Left renal pelvis (tissue), 4 donors: ENCODE data around the gene BSDC1. TPM values are rescaled to one million over a fixed set of nuclear protein-coding genes. Genes with fewer than 3 reads are reported as not detected.
A peak's percentile ranks its signal among the peaks of the same experiment; 100 is the strongest.
"Not testable (repeated sequence)": the region's sequence is repeated elsewhere in the genome, so short reads cannot be mapped to it uniquely, and the experiment has no call there.

ENCODE experiments used
- DNase-seq, 4 donors: peaks; one replicate each; pipeline ENCODE4 v3.0.0-alpha.2; 2013; ENCODE audit warnings: low read depth in 4 of 4, low spot score in 3 of 4
- polyA plus RNA-seq, 4 donors: library from polyadenylated mRNA; unstranded; fragments of 120-200 nt; gene quantifications; one replicate each; pipeline ENCODE4 v1.2.1, GENCODE V29; 2013; ENCODE audit not compliant: insufficient read length in 4 of 4

The BSDC1 gene
- polyA plus RNA-seq, 4 donors, result 57.3 to 65.8 (median 60.2) TPM

- DNase-seq, result not testable (repeated sequence)
Measured at GRCh38 chr1:32396524-32396923, 2.3 kb upstream of the BSDC1 start.

- peak in 1 of 4 donors; percentile 40 for DNase-seq
Measured at GRCh38 chr1:32394890-32395432, 720 bp upstream of the BSDC1 start.

GRCh38 chr1:32393832-32394140 lies 455 bp downstream of the BSDC1 start:
- DNase-seq, result peak in 2 of 4 donors; percentile 27 to 50

DNA sequence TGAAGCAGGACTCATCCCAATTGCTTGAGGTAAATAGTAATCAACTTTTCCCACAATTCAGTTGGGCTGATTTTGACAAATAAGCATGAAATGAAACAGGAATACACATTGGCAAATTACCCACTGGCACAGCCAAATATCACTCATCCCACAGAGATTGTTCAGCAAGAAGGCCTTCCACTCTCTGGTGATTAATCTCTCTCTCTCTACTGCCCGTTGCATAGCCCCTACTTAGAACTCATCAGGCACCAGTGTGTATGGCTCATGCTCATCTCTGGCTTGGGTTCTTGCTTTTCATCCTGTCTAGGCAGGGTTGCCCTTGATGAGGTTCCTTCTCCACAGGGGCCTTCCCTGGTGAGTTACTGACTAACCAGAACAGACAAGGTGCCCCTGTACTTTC lies 1.1 kb downstream of the BSDC1 start:
- DNase-seq, result no peak

- no peak for DNase-seq
Measured at GRCh38 chr1:32392325-32392724, 1.9 kb downstream of the BSDC1 start.

- DNase-seq, result no peak
Measured at GRCh38 chr1:32390904-32391870, 3.1 kb downstream of the BSDC1 start.

GRCh38 chr1:32388641-32389040 lies 5.6 kb downstream of the BSDC1 start:
- no peak for DNase-seq

GRCh38 chr1:32386676-32387392 lies 7.4 kb downstream of the BSDC1 start:
- no peak for DNase-seq

DNA sequence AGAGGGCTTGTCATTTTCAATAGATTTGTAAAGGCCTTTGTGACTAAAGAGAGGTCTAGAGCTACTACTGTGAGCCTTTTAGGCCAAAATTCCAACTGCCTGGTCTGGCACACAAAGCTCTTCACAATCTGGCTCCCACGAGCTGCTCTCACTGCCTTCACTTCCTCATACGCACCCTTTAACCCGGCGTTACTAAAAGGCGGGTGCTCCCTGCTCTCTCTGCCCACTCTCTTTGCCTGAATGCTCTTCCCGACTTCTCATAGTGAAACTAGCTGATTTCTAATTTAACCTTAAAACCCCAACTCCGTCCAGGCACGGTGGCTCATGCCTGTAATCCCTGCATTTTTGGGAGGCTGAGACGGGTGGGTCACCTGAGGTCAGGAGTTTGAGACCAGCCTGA lies 14.2 kb downstream of the BSDC1 start:
- no peak for DNase-seq

- no peak for DNase-seq
Measured at GRCh38 chr1:32377541-32378220, 16.6 kb downstream of the BSDC1 start.

DNA sequence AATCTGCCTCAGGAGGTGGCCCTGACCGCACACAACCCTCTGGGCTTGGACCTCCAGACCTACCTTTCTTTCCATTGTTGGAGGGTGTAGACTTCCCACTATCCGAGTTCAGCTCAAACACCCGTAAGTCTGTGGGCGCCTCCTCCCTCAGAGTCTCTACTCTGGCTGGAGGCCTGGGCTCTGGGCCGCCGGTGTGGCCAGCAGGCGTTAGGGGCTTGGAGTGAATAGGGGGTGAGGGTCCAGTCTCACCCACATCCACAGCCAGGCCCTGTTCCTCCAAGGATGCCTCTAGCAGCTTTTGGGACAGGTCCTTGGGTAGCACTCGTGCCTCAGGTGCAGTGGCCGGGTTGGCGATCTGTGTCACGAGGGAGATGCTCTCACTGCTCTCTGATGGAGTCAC lies 18.0 kb downstream of the BSDC1 start:
- no peak for DNase-seq

DNA sequence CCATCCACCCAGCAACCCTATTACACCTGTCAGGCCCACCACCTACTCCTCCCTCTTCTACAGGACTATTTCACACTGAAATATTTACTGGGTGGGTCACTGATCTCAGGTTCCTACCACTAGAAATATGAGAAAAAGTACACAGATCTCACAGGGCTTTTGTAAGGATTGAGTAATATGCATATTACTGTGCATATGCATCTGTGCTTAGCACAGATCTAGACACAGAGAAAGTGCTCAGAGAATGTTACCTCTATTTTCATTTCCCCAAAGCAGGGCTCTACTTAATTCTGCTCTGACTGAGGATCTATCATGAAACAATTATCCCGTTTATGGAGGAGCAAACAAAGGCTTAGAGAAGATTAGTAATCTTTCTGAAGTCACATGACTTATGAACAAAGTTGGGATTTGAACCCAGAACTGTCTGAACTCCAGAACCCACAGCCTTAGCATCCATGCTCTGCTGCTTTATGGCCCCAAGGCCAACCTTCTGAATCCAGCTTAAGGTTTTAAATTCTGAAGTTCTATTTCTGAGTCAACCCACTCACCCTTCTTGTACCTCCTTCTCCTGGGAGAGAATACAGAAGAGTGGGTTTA lies 20.1 kb downstream of the BSDC1 start:
- no peak for DNase-seq

- DNase-seq, result no peak
Measured at GRCh38 chr1:32372149-32372756, 22.0 kb downstream of the BSDC1 start.

GRCh38 chr1:32367912-32368635 lies 26.2 kb downstream of the BSDC1 start:
- no peak for DNase-seq

GRCh38 chr1:32365445-32365844 lies 28.8 kb downstream of the BSDC1 start:
- DNase-seq, result no peak

- no peak for DNase-seq
Measured at GRCh38 chr1:32364836-32365235, 29.4 kb downstream of the BSDC1 start.

DNA sequence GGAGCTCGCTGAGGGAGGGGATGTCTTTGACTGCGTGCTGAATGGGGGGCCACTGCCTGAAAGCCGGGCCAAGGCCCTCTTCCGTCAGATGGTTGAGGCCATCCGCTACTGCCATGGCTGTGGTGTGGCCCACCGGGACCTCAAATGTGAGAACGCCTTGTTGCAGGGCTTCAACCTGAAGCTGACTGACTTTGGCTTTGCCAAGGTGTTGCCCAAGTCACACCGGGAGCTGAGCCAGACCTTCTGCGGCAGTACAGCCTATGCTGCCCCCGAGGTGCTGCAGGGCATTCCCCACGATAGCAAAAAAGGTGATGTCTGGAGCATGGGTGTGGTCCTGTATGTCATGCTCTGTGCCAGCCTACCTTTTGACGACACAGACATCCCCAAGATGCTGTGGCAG lies 30.5 kb downstream of the BSDC1 start:
- DNase-seq, result no peak

GRCh38 chr1:32362474-32363313 lies 31.5 kb downstream of the BSDC1 start, which contains the start of the genes FAM229A and TSSK3:
Gene FAM229A, minus strand, starts transcription at chr1:32362485. Its CDS starts 394 bp downstream, at chr1:32362091.
Gene TSSK3, plus strand, starts transcription at chr1:32362539. Its CDS starts 163 bp downstream, at chr1:32362702.
- no peak for DNase-seq
